Neutrophil (primary cell): ENCODE measurements around the gene USP47.

Experiments
- H3K27ac ChIP-seq: fragments of 200-600 bp; sonication (generic); 2 replicates; pipeline ENCODE4 v1.5.1; 2016; ENCODE audit warnings: mild to moderate bottlenecking, moderate library complexity
- H3K27me3 ChIP-seq: fragments of 200-600 bp; sonication (generic); 2 replicates; pipeline ENCODE4 v1.6.0; 2016; ENCODE audit warnings: mild to moderate bottlenecking
- H3K36me3 ChIP-seq: fragments of 200-600 bp; sonication (generic); 2 replicates; pipeline ENCODE4 v1.5.1; 2017
- H3K4me1 ChIP-seq, 2 experiments: fragments of 200-600 bp in 1 of 2; sonication (generic) in 1 of 2; 1 replicate in 1 of 2; 2 replicates in 1 of 2; pipeline versions ENCODE4 v1.5.1 to v1.6.1; 2013 to 2016; ENCODE audit warnings: low read depth in 1 of 2, low read length in 1 of 2, mild to moderate bottlenecking in 1 of 2, moderate library complexity in 1 of 2; ENCODE audit not compliant: control insufficient read depth in 1 of 2, insufficient read depth in 1 of 2
- H3K4me3 ChIP-seq, 2 experiments: fragments of 200-600 bp in 1 of 2; sonication (generic) in 1 of 2; 1 replicate in 1 of 2; 2 replicates in 1 of 2; pipeline ENCODE4 v1.5.1; 2013 to 2016; ENCODE audit warnings: low read depth in 1 of 2, low read length in 1 of 2, mild to moderate bottlenecking in 1 of 2, moderate library complexity in 1 of 2
- H3K9me3 ChIP-seq: fragments of 200-600 bp; sonication (generic); 2 replicates; pipeline ENCODE4 v1.5.1; 2016
- TF ChIP-seq, protein P1 (sequence below): fragments of 200-600 bp; sonication (generic); IDR thresholded peaks from 2 replicates; pipeline ENCODE4 v1.5.1; 2016; ENCODE audit warnings: antibody characterized with exemption

USP47 gene

DNA sequence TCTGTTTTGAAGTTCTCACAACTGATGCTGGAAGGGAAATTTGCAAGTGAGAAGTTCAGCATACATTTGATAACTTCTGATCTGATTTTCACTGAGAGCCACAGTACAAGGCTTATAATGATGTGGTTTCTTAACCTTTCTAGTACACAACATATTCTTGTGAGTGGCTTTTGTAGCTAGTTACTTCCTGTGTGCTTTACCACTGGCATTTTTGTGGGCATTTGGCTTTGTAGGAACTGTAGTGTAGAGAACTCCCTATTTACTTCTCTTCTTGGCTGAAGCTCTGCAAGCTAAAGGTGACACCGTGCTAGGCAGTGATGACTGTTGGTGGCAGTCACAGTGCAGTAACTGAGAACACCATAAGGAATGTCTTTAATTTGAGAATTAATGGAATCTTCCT, 14.9 kb downstream of the USP47 start:
- TF ChIP-seq, protein P1, sequence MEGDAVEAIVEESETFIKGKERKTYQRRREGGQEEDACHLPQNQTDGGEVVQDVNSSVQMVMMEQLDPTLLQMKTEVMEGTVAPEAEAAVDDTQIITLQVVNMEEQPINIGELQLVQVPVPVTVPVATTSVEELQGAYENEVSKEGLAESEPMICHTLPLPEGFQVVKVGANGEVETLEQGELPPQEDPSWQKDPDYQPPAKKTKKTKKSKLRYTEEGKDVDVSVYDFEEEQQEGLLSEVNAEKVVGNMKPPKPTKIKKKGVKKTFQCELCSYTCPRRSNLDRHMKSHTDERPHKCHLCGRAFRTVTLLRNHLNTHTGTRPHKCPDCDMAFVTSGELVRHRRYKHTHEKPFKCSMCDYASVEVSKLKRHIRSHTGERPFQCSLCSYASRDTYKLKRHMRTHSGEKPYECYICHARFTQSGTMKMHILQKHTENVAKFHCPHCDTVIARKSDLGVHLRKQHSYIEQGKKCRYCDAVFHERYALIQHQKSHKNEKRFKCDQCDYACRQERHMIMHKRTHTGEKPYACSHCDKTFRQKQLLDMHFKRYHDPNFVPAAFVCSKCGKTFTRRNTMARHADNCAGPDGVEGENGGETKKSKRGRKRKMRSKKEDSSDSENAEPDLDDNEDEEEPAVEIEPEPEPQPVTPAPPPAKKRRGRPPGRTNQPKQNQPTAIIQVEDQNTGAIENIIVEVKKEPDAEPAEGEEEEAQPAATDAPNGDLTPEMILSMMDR = no peak
- no peaks in the 10 kb centered on the region for H3K4me1 ChIP-seq
- no peaks in the 10 kb centered on the region for H3K9me3 ChIP-seq
- no peaks in the 10 kb centered on the region for H3K36me3 ChIP-seq
- peak overlapping the region; percentile 24 for H3K27ac ChIP-seq
- H3K4me3 ChIP-seq = no peak overlapping the region
- no peaks in the 10 kb centered on the region for H3K27me3 ChIP-seq

GRCh38 chr11:11857769-11858168, 16.0 kb downstream of the USP47 start:
- no peaks in the 10 kb centered on the region for H3K36me3 ChIP-seq
- H3K4me3 ChIP-seq = no peak overlapping the region
- H3K27me3 ChIP-seq = no peaks in the 10 kb centered on the region
- TF ChIP-seq, protein P1 = no peak
- no peaks in the 10 kb centered on the region for H3K9me3 ChIP-seq
- H3K27ac ChIP-seq = no peak overlapping the region
- H3K4me1 ChIP-seq = no peaks in the 10 kb centered on the region

DNA sequence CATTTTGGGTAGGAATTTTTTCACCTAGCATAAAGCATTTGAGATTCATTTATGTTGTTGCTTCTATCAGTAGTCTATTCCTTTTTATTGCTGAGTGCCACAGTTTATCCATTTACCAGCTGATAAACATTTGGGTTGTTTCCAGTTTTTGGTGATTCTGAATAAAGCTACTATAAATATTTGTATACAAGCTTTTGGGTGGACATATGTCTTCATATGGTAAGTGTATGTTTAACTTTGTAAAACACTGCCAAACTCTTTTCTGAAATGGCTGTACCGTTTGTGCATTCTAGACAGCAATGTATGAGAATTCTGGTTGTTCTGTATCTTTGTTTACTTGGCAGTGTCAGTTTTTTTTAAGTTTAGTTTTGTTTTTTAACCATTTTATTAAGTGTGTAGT, 16.9 kb downstream of the USP47 start:
- H3K4me3 ChIP-seq = no peak overlapping the region
- TF ChIP-seq, protein P1 = no peak
- H3K36me3 ChIP-seq = no peaks in the 10 kb centered on the region
- H3K27ac ChIP-seq = no peak overlapping the region
- H3K9me3 ChIP-seq = no peaks in the 10 kb centered on the region
- H3K27me3 ChIP-seq = no peaks in the 10 kb centered on the region
- H3K4me1 ChIP-seq = no peaks in the 10 kb centered on the region

DNA sequence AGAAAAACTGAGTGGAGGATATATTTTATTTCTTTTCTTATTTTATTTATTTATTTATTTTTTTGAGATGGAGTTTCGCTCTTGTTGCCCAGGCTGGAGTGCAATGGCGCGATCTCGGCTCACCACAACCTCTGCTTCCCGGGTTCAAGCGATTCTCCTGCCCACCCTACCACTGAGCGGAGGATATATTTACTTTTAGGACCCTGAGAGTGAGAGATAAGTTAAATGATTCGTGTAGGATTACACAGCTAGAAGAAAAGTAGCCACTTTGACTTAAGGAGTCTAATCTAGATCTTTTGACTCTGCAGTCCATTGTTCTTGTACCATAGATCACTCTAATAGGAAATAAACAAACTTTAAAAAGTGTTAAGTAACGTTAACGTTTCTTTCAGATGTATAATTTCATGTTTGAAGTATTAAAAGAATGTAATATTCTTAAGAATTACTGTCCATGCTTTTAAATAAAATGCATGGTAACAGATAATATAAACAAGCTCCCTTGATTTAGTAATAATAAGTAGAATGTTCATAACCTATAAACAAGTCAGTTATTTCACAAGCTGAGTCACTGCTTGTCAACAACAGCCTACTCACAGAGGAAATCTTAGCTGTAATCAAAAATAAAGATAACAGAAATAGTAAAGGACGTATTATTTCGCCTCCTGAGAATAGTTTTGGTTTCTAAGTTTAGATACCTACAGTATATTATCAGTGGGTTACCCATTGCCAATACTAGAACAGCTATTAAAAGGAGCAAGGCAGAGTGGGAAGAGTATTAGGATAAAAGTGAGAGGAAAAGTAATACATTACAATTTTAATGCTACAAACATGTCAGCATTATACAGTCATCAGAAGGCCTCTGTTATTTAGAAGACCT, 18.6 kb downstream of the USP47 start:
- H3K4me1 ChIP-seq = peaks cover 0 to 8% of the 10 kb centered on the region in 2 experiments
- H3K27ac ChIP-seq = no peak overlapping the region
- TF ChIP-seq, protein P1 = no peak
- H3K27me3 ChIP-seq = no peaks in the 10 kb centered on the region
- no peaks in the 10 kb centered on the region for H3K9me3 ChIP-seq
- H3K36me3 ChIP-seq = no peaks in the 10 kb centered on the region
- H3K4me3 ChIP-seq = no peak overlapping the region

- Histone ChIP-seq H3K27ac (no peak overlapping the region), H3K27me3 (no peaks in the 10 kb centered on the region), H3K4me1 (peaks cover 0 to 8% of the 10 kb centered on the region in 2 experiments), H3K36me3 (no peaks in the 10 kb centered on the region), H3K4me3 (no peak overlapping the region), H3K9me3 (no peaks in the 10 kb centered on the region)
- TF ChIP-seq, protein P1 = no peak
Observed at GRCh38 chr11:11862999-11863398, 21.2 kb downstream of the USP47 start.
